ENCODE data around the gene RGS21.

The RGS21 gene

DNA sequence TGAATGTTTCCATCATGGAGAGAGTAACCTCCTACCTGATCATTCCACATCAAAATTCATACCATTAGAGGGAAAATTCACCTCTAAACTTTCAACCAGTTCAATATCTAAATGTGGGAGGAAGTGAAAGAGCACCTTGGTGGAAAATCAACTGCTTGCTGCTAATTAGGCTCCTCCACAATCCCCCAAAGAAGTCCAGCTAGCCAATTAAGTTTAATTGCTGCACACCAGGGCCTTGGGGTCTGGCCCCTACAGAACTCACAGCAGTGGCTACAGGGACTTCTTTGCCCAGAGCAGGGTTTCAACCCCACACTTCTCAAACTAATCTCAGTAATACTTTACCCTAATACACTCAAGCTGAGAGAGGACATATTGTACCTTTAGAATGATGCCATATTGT is 62.1 kb downstream of the RGS21 start:
- no peak for DNase-seq (ENCODE audit: low read depth)

DNA sequence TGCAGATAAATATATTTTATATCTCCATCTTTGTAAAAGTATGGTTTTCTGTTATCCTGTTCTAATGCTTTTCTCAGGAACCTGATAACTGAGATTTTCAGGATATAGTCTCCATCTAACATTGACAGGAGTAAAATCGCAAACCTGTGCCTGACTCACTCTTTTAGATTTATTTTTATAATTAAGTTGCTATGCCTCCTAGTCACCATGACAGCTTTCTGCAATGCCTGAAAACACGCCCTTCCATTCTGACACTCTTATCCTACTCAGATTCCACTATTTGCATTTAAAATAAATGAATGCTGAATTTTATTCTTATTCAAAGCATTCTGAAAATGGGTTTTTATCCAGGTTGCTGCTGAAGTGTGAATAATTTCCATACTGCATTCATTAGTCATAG is 62.8 kb downstream of the RGS21 start:
- no peak for DNase-seq (ENCODE audit: low read depth)

DNA sequence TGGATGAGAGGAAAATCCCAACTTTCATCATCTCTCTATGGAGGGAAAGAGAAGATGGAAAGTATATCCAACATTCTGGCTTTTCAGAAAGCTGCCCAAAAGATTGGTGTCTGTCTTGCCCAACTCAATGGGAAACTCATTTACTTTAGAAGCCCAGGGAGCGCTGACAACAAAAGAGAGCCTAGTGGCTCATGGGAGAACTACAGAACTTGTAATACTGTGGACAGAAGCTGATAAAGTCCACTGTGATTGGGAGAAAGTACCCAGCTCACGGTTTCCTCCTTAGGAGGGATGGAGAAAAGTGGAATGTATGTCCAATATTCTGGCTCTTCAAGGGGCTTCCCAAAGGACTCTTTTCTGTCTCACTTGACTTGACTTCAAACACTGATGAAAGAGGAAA is 66.0 kb downstream of the RGS21 start:
- DNase-seq (ENCODE audit: low read depth): no peak

DNA sequence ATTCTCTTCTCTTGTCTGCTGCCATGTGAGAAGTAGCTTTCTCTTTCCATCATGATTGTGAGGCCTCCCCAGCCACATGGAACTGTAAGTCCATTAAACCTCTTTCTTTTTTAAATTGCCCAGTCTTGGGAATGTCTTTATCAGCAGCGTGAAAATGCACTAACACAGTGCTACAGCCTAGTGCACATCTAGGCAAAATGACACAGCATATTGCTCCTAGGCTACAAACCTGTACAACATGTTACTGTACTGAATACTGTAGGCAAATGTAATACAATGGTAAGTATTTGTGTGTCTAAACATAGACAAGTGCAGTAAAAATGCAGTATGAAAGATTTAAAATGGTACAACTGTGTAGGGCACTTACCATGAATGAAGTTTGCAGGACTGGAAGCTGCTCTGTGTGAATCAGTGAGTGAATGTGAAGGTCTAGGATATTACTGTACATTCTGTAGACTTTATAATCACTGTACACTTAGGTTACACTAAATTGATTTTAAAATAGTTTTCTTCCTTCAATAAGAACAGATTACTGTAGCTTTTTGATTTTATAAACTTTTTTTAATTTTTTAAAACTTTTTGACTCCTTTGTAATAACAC is 69.4 kb downstream of the RGS21 start:
- no peak for DNase-seq (ENCODE audit: low read depth)

DNA sequence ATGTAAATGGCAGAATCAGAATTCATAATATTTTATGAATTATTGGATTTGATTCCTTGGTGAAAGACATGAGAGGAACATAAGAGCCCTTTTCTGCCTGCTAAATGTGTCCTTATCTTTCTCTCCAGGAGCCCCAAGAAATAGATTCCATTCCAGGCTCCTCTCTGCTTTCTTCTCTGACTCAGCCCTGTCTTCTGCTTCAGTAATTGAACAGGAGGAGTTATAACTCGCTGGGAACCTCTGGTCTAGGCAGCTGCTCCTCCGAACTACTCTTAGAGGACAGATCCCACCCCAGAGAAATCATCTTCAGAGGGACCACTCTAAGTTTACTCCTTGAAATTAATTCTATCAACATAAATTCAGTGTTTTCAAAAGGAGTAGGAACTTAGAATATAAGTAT is 78.4 kb downstream of the RGS21 start:
- DNase-seq (ENCODE audit: low read depth): no peak

DNA sequence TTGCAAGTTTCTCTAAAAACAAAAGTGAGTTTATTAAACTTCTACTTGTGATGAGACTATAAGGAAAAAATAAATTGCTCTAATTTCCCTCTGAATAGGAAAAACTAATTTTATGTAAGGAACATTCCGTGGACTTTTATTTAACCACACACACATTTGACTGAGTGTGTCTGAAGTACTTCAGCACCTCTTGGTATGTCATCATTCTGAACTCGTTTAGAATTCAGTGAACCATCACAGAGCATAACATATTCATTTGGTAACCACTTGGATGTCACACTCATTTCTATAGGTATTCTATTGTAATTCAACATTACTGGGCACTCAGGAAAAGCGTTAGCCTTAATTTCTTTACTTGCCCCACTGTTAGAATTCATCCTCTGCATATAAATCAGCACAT is 79.1 kb downstream of the RGS21 start:
- no peak for DNase-seq (ENCODE audit: low read depth)

DNA sequence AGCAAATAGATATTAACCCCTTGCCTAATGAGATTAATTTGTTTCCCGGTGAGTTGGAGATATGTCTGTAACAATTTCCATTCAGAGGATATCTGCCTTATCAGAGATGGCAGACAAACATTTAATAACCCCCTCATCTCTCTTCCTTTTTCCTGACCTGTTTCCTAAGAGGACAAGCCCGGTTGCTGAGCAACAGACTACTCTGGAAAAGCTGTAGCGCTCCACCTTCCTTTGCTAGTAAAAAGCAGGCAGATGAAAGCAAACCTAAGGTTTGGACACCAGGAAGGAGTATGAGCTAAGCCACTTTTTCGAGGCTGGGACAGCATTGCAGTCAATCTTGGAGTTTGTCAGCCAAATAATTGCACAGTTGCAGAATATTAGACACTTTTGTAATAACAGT is 82.4 kb downstream of the RGS21 start:
- no peak for DNase-seq (ENCODE audit: low read depth)

DNA sequence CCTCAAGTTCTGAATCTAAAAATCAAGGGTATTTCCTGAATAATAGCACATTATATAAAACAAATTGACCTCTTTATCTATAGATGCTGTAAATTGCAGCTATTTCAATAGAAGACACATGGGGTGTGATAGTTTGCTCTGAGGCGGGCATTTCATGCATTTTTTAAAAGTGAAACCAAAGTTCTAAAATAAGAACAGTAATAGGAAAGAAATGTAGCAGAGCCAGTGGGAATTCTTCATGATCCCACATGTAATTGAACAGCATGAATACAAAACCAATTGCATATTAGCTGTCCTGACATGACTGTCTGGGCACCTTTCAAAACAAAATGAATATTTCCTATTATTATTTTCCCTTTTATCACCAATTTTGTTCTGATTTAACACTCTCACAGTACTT is 85.0 kb downstream of the RGS21 start:
- DNase-seq (ENCODE audit: low read depth): peak; percentile 23

DNA sequence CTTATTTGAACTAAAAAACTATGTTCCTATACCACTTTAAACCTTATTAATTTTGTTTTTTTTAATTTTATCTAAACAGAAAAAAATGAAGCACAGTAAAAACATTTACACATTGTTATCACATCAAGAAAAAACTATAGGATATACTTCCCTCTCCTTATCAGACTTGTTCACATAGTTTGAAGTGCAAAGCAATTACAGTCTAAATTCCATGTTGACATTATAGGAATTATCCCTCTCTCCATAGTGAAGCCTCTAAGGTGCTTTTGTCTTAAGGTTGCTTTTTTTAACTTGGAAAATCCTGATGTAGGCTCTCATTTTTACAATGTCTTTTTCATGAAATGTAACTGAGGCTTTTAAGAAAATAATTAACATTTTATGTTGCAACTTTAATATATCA is 85.8 kb downstream of the RGS21 start:
- DNase-seq (ENCODE audit: low read depth): no peak

DNA sequence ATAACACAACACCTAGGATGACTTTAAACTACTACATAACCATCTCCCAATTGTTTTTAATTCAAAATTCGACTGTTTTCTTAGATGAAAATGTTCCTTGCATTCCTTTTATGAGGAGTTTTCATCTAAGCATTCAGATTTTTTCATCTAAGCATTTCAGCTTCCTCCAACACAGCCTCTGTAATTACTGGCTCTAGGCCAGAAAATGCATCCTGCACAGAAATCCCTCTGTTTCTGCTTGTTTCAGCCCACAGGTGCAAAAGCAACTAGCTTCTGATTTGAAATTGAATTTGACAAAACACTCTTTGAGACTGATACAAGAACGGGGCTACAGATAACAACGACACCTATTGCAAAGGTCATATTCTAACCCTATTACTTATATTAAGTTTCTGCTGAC is 90.4 kb downstream of the RGS21 start:
- DNase-seq (ENCODE audit: low read depth): no peak
